ENCODE measurements around the gene RPS15A.
"Not testable (repeated sequence)": the region's sequence is repeated elsewhere in the genome, so short reads cannot be mapped to it uniquely, and the experiment has no call there.

The RPS15A gene

GRCh38 chr16:18797746-18798145 lies 7.6 kb upstream of the RPS15A start:
- no peak for DNase-seq (ENCODE audit: low read depth in 2 of 2)

- no peak for DNase-seq (ENCODE audit: low read depth in 2 of 2)
Observed at GRCh38 chr16:18796377-18796776, 6.2 kb upstream of the RPS15A start.

- no peak for DNase-seq (ENCODE audit: low read depth in 2 of 2)
Observed at GRCh38 chr16:18792836-18793433, 2.8 kb upstream of the RPS15A start.

GRCh38 chr16:18789515-18789849 lies 652 bp downstream of the RPS15A start:
- DNase-seq (ENCODE audit: low read depth in 2 of 2): no peak

GRCh38 chr16:18788828-18789514 lies 1.2 kb downstream of the RPS15A start:
- DNase-seq (ENCODE audit: low read depth in 2 of 2): no peak

GRCh38 chr16:18784917-18785623 lies 5.1 kb downstream of the RPS15A start:
- no peak for DNase-seq (ENCODE audit: low read depth in 2 of 2)

GRCh38 chr16:18783430-18784341 lies 6.4 kb downstream of the RPS15A start:
- DNase-seq (ENCODE audit: low read depth in 2 of 2): no peak

- DNase-seq (ENCODE audit: low read depth in 2 of 2): no peak
Observed at GRCh38 chr16:18782697-18783429, 7.3 kb downstream of the RPS15A start.

- DNase-seq (ENCODE audit: low read depth in 2 of 2): not testable (repeated sequence)
Observed at GRCh38 chr16:18781232-18781631, 8.9 kb downstream of the RPS15A start.

GRCh38 chr16:18780460-18781026 lies 9.6 kb downstream of the RPS15A start:
- not testable (repeated sequence) for DNase-seq (ENCODE audit: low read depth in 2 of 2)

- DNase-seq (ENCODE audit: low read depth in 2 of 2): not testable (repeated sequence)
Observed at GRCh38 chr16:18777664-18778063, 12.5 kb downstream of the RPS15A start.

GRCh38 chr16:18776334-18776733 lies 13.8 kb downstream of the RPS15A start:
- not testable (repeated sequence) for DNase-seq (ENCODE audit: low read depth in 2 of 2)

- not testable (repeated sequence) for DNase-seq (ENCODE audit: low read depth in 2 of 2)
Observed at GRCh38 chr16:18774651-18775050, 15.5 kb downstream of the RPS15A start.

GRCh38 chr16:18772171-18772570 lies 18.0 kb downstream of the RPS15A start:
- not testable (repeated sequence) for DNase-seq (ENCODE audit: low read depth in 2 of 2)

GRCh38 chr16:18770336-18770962 lies 19.7 kb downstream of the RPS15A start:
- not testable (repeated sequence) for DNase-seq (ENCODE audit: low read depth in 2 of 2)

- not testable (repeated sequence) for DNase-seq (ENCODE audit: low read depth in 2 of 2)
Observed at GRCh38 chr16:18767217-18767616, 22.9 kb downstream of the RPS15A start.

- not testable (repeated sequence) for DNase-seq (ENCODE audit: low read depth in 2 of 2)
Observed at GRCh38 chr16:18762713-18763112, 27.4 kb downstream of the RPS15A start.

GRCh38 chr16:18759598-18760520 lies 30.3 kb downstream of the RPS15A start:
- DNase-seq (ENCODE audit: low read depth in 2 of 2): peak in 1 of 2 donors; percentile 23

GRCh38 chr16:18757960-18758660 lies 32.0 kb downstream of the RPS15A start:
- not testable (repeated sequence) for DNase-seq (ENCODE audit: low read depth in 2 of 2)

Measured in stimulated activated CD8-positive, alpha-beta memory T cell treated with anti-CD3 and anti-CD28 coated beads, Interleukin-2, amount 100 ng/mL, for 48 hours (primary cell).